Thymus (tissue), 11 donors: ENCODE results near the gene GPSM3. TPM values are rescaled to one million over a fixed set of nuclear protein-coding genes. Genes with fewer than 3 reads are reported as not detected.

Experiments used
- DNase-seq, 9 donors: peaks; one replicate each; pipeline ENCODE4 v3.0.0-alpha.2; 2013; ENCODE audit warnings: low spot score in 9 of 9, low read depth in 6 of 9, missing footprints in 1 of 9
- H3K27ac ChIP-seq, 2 donors: one replicate each; pipeline ENCODE4 v1.5.1; 2013; ENCODE audit warnings: control low read depth in 1 of 2, low read depth in 1 of 2, low read length in 1 of 2, mild to moderate bottlenecking in 1 of 2, moderate library complexity in 1 of 2
- H3K27me3 ChIP-seq, 2 donors: one replicate each; pipeline ENCODE4 v1.5.1; 2013; ENCODE audit warnings: low read length in 1 of 2; ENCODE audit not compliant: control insufficient read depth in 2 of 2, insufficient read depth in 1 of 2
- H3K36me3 ChIP-seq, 2 donors: one replicate each; pipeline ENCODE4 v1.5.1; 2013; ENCODE audit warnings: low read length in 1 of 2, mild to moderate bottlenecking in 1 of 2, moderate library complexity in 1 of 2; ENCODE audit not compliant: control insufficient read depth in 2 of 2, insufficient read depth in 2 of 2
- H3K4me1 ChIP-seq, 2 donors: one replicate each; pipeline ENCODE4 v1.5.1; 2013; ENCODE audit warnings: low read length in 2 of 2; ENCODE audit not compliant: control insufficient read depth in 2 of 2, insufficient read depth in 2 of 2
- H3K4me3 ChIP-seq, 2 donors: one replicate each; pipeline ENCODE4 v1.5.1; 2013; ENCODE audit warnings: low read length in 2 of 2, control low read depth in 1 of 2, mild to moderate bottlenecking in 1 of 2
- H3K9me3 ChIP-seq, 2 donors: one replicate each; pipeline ENCODE4 v1.5.1; 2013; ENCODE audit warnings: low read length in 1 of 2, mild to moderate bottlenecking in 1 of 2; ENCODE audit not compliant: control insufficient read depth in 2 of 2, insufficient read depth in 1 of 2
- WGBS: extraction: QIAGEN DNeasy Blood & Tissue Kit; methylation state at CpG from one replicate; pipeline ENCODE4 v1.1.7; 2013; 5-methylcytosine and 5-hydroxymethylcytosine counted together
- polyA plus RNA-seq: library from polyadenylated mRNA; stranded (reverse); fragments of 200-250 nt; gene quantifications from one replicate; pipeline ENCODE4 v1.2.3, GENCODE V29; 2013
- total RNA-seq: library from RNA; stranded (reverse); fragments of 120-200 nt; gene quantifications from one replicate; pipeline ENCODE4 v1.2.4, GENCODE V29; 2013
- donor health status: healthy.

Gene GPSM3
- total and polyA plus RNA-seq, 2 donors, result 130 to 146 TPM

- Histone ChIP-seq H3K27ac (no peak overlapping the region), H3K4me1 (no peaks in the 10 kb centered on the region), H3K4me3 (no peak overlapping the region), H3K27me3 (no peaks in the 10 kb centered on the region), H3K9me3 (no peaks in the 10 kb centered on the region), H3K36me3 (peaks cover 67 to 69% of the 10 kb centered on the region in 2 donors)
- DNase-seq, result no peak
- 97% methylated on average over 30 of the region's 30 CpGs for WGBS
These were observed 25.9 kb downstream of the GPSM3 start for GRCh38 chr6:32166411-32167061.

- H3K27ac ChIP-seq, result no peak within 1 kb of the TSS
- H3K36me3 ChIP-seq, result peaks cover 45 to 50% of the 10 kb centered on the region in 2 donors
- H3K9me3 ChIP-seq, result no peaks in the 10 kb centered on the region
- no peaks in the 10 kb centered on the region for H3K4me1 ChIP-seq
- H3K27me3 ChIP-seq, result no peaks in the 10 kb centered on the region
- no peak within 1 kb of the TSS for H3K4me3 ChIP-seq
- no peak for DNase-seq
These were observed 28.1 kb downstream of the GPSM3 start, which contains the start of gene EGFL8 for GRCh38 chr6:32164295-32164694. EGFL8 (plus strand) TSS chr6:32164595; CDS start chr6:32166166, 1,571 bp downstream.

- Histone ChIP-seq H3K9me3 (no peaks in the 10 kb centered on the region), H3K4me1 (no peaks in the 10 kb centered on the region), H3K36me3 (peaks cover 39 to 45% of the 10 kb centered on the region in 2 donors), H3K4me3 (no peak overlapping the region), H3K27me3 (no peaks in the 10 kb centered on the region), H3K27ac (no peak overlapping the region)
- WGBS, result 97% methylated on average over 7 of the region's 7 CpGs
- DNase-seq, result no peak
These were observed 28.7 kb downstream of the GPSM3 start for GRCh38 chr6:32163559-32164258.

GRCh38 chr6:32158052-32158451 lies 34.4 kb downstream of the GPSM3 start:
- no peak for DNase-seq
- no peak overlapping the region for H3K27ac ChIP-seq
- no peaks in the 10 kb centered on the region for H3K9me3 ChIP-seq
- H3K4me1 ChIP-seq, result peaks cover 9 to 27% of the 10 kb centered on the region in 2 donors
- peaks cover 0 to 14% of the 10 kb centered on the region in 2 donors for H3K27me3 ChIP-seq
- H3K36me3 ChIP-seq, result peaks cover 30 to 34% of the 10 kb centered on the region in 2 donors
- no peak overlapping the region for H3K4me3 ChIP-seq

- H3K27ac ChIP-seq, result no peak overlapping the region
- H3K27me3 ChIP-seq, result peaks cover 2 to 26% of the 10 kb centered on the region in 2 donors
- DNase-seq, result no peak
- peaks cover 22 to 29% of the 10 kb centered on the region in 2 donors for H3K36me3 ChIP-seq
- no peaks in the 10 kb centered on the region for H3K9me3 ChIP-seq
- WGBS, result 98% methylated on average over 9 of the region's 9 CpGs
- peaks cover 17 to 39% of the 10 kb centered on the region in 2 donors for H3K4me1 ChIP-seq
- H3K4me3 ChIP-seq, result no peak overlapping the region
These were observed 35.6 kb downstream of the GPSM3 start for GRCh38 chr6:32156891-32157290.

GRCh38 chr6:32154514-32155161 lies 37.8 kb downstream of the GPSM3 start:
- peak overlapping the region; percentile 62 to 84 for H3K4me3 ChIP-seq
- H3K4me1 ChIP-seq, result peaks cover 19 to 56% of the 10 kb centered on the region in 2 donors
- H3K27me3 ChIP-seq, result peaks cover 18 to 48% of the 10 kb centered on the region in 2 donors
- DNase-seq, result peak in 3 of 9 donors; percentile 69 to 84 (median 72)
- H3K36me3 ChIP-seq, result peaks cover 22 to 29% of the 10 kb centered on the region in 2 donors
- peaks cover 0 to 3% of the 10 kb centered on the region in 2 donors for H3K9me3 ChIP-seq
- H3K27ac ChIP-seq, result peak overlapping the region; percentile 55 to 80
- 1% methylated on average over 34 of the region's 34 CpGs for WGBS

GRCh38 chr6:32153564-32154513 lies 38.6 kb downstream of the GPSM3 start, which contains the start of gene PPT2:
PPT2 (plus strand) TSS chr6:32154141; CDS start chr6:32154595, 454 bp downstream.
- peaks cover 19 to 61% of the 10 kb centered on the region in 2 donors for H3K4me1 ChIP-seq
- peaks cover 22 to 29% of the 10 kb centered on the region in 2 donors for H3K36me3 ChIP-seq
- 6% methylated on average over 52 of the region's 52 CpGs for WGBS
- peaks cover 26 to 56% of the 10 kb centered on the region in 2 donors for H3K27me3 ChIP-seq
- peaks cover 0 to 10% of the 10 kb centered on the region in 2 donors for H3K9me3 ChIP-seq
- DNase-seq, result peak; percentile 66 to 89 (median 76)
- H3K27ac ChIP-seq, result peak within 1 kb of the TSS; percentile 55 to 80
- peak within 1 kb of the TSS; percentile 62 to 84 for H3K4me3 ChIP-seq

- peaks cover 3 to 16% of the 10 kb centered on the region in 2 donors for H3K9me3 ChIP-seq
- no peak for DNase-seq
- H3K4me3 ChIP-seq, result peak overlapping the region; percentile 62 to 84
- peaks cover 21% of the 10 kb centered on the region in 2 donors for H3K36me3 ChIP-seq
- H3K4me1 ChIP-seq, result peaks cover 19 to 70% of the 10 kb centered on the region in 2 donors
- 76% methylated on average over 35 of the region's 35 CpGs for WGBS
- H3K27me3 ChIP-seq, result peaks cover 35 to 65% of the 10 kb centered on the region in 2 donors
- H3K27ac ChIP-seq, result peak overlapping the region in 1 of 2 donors; percentile 55
These were observed 39.5 kb downstream of the GPSM3 start for GRCh38 chr6:32152769-32153563.
